Muscle of leg (tissue), 11 donors: ENCODE measurements around the gene NRP2. TPM values are rescaled to one million over a fixed set of nuclear protein-coding genes. Genes with fewer than 3 reads are reported as not detected.
A peak's percentile ranks its signal among the peaks of the same experiment; 100 is the strongest.

Experiments used
- DNase-seq: peaks from one replicate; pipeline ENCODE4 v3.0.0; 2013
- H3K27ac ChIP-seq: one replicate; pipeline ENCODE4 v1.5.1; 2013; ENCODE audit warnings: mild to moderate bottlenecking, low read length, control low read depth
- H3K27me3 ChIP-seq: one replicate; pipeline ENCODE4 v1.6.1; 2013; ENCODE audit warnings: low read length; ENCODE audit not compliant: control insufficient read depth, insufficient read depth
- H3K36me3 ChIP-seq: one replicate; pipeline ENCODE4 v1.6.1; 2013; ENCODE audit warnings: low read length; ENCODE audit not compliant: control insufficient read depth, insufficient read depth
- H3K4me1 ChIP-seq: one replicate; pipeline ENCODE4 v1.6.1; 2013; ENCODE audit warnings: low read length; ENCODE audit not compliant: control insufficient read depth, insufficient read depth
- H3K4me3 ChIP-seq: one replicate; pipeline ENCODE4 v1.5.1; 2013; ENCODE audit warnings: low read length, control low read depth
- H3K9me3 ChIP-seq: replicated peaks from 2 replicates; pipeline ENCODE4 v1.6.1; 2013; ENCODE audit warnings: low read depth, low read length; ENCODE audit not compliant: control insufficient read depth
- WGBS: methylation state at CpG from one replicate; pipeline ENCODE4 v1.1.5; 2013; ENCODE audit warnings: missing lambda C conversion rate; ENCODE audit not compliant: insufficient coverage; 5-methylcytosine and 5-hydroxymethylcytosine counted together
- polyA plus RNA-seq, 8 donors: library from polyadenylated mRNA; unstranded; fragments of 120-200 nt; gene quantifications; one replicate each; pipeline versions ENCODE4 v1.2.1 to v1.2.3, GENCODE V29; 2013; ENCODE audit warnings: inconsistent platforms in 1 of 8, low replicate concordance in 1 of 8; ENCODE audit not compliant: insufficient read length in 8 of 8, insufficient read depth in 1 of 8
- total RNA-seq: library from RNA; stranded (reverse); fragments of 120-200 nt; gene quantifications from one replicate; pipeline ENCODE4 v1.2.4, GENCODE V29; 2013

The NRP2 gene
- total and polyA plus RNA-seq, 9 donors: 11.6 to 27.9 (median 18.6) TPM

GRCh38 chr2:205644018-205644417, 38.3 kb upstream of the NRP2 start:
- 90% methylated on average over 4 of the region's 5 CpGs for WGBS

GRCh38 chr2:205646680-205647079, 35.6 kb upstream of the NRP2 start:
- WGBS: 69% methylated on average over 4 of the region's 8 CpGs
- no peak for DNase-seq
- Histone ChIP-seq H3K4me3 (no peak overlapping the region), H3K4me1 (peaks cover 3% of the 10 kb centered on the region), H3K9me3 (no peaks in the 10 kb centered on the region), H3K36me3 (no peaks in the 10 kb centered on the region), H3K27me3 (no peaks in the 10 kb centered on the region), H3K27ac (no peak overlapping the region)

More at GRCh38 chr2:205644018-205644417, 38.3 kb upstream of the NRP2 start:
- H3K4me3 ChIP-seq: no peak overlapping the region
- no peak overlapping the region for H3K27ac ChIP-seq
- H3K9me3 ChIP-seq: peaks cover 2% of the 10 kb centered on the region
- no peak for DNase-seq
- H3K4me1 ChIP-seq: peaks cover 3% of the 10 kb centered on the region
- no peaks in the 10 kb centered on the region for H3K36me3 ChIP-seq
- no peaks in the 10 kb centered on the region for H3K27me3 ChIP-seq

- Histone ChIP-seq H3K4me1 (no peaks in the 10 kb centered on the region), H3K36me3 (no peaks in the 10 kb centered on the region), H3K27me3 (no peaks in the 10 kb centered on the region), H3K9me3 (no peaks in the 10 kb centered on the region), H3K27ac (no peak overlapping the region), H3K4me3 (no peak overlapping the region)
- DNase-seq: no peak
- WGBS: 58% methylated on average over 4 of the region's 4 CpGs
Observed at GRCh38 chr2:205650450-205650849, 31.9 kb upstream of the NRP2 start.

GRCh38 chr2:205650931-205651330, 31.4 kb upstream of the NRP2 start:
- H3K36me3 ChIP-seq: no peaks in the 10 kb centered on the region
- no peaks in the 10 kb centered on the region for H3K9me3 ChIP-seq
- no peaks in the 10 kb centered on the region for H3K27me3 ChIP-seq
- H3K27ac ChIP-seq: no peak overlapping the region
- no CpG with 5 or more reads among the region's 7 CpGs for WGBS
- DNase-seq: no peak
- H3K4me3 ChIP-seq: no peak overlapping the region
- peaks cover 3% of the 10 kb centered on the region for H3K4me1 ChIP-seq

GRCh38 chr2:205651719-205652118, 30.6 kb upstream of the NRP2 start:
- peaks cover 10% of the 10 kb centered on the region for H3K4me1 ChIP-seq
- H3K27ac ChIP-seq: no peak overlapping the region
- no peaks in the 10 kb centered on the region for H3K9me3 ChIP-seq
- WGBS: no CpG with 5 or more reads among the region's 1 CpG
- DNase-seq: no peak
- no peaks in the 10 kb centered on the region for H3K36me3 ChIP-seq
- no peaks in the 10 kb centered on the region for H3K27me3 ChIP-seq
- no peak overlapping the region for H3K4me3 ChIP-seq

- Histone ChIP-seq H3K4me3 (no peak overlapping the region), H3K27me3 (no peaks in the 10 kb centered on the region), H3K4me1 (peaks cover 17% of the 10 kb centered on the region), H3K9me3 (no peaks in the 10 kb centered on the region), H3K36me3 (no peaks in the 10 kb centered on the region), H3K27ac (no peak overlapping the region)
- DNase-seq: no peak
- 86% methylated on average over 2 of the region's 10 CpGs for WGBS
Observed at GRCh38 chr2:205654878-205655605, 27.3 kb upstream of the NRP2 start.

- Histone ChIP-seq H3K9me3 (no peaks in the 10 kb centered on the region), H3K4me3 (no peak overlapping the region), H3K27me3 (no peaks in the 10 kb centered on the region), H3K27ac (no peak overlapping the region), H3K4me1 (peaks cover 24% of the 10 kb centered on the region), H3K36me3 (no peaks in the 10 kb centered on the region)
- WGBS: 48% methylated on average over 4 of the region's 6 CpGs
- no peak for DNase-seq
Observed at GRCh38 chr2:205655779-205656456, 26.4 kb upstream of the NRP2 start.

- DNase-seq: no peak
- no peaks in the 10 kb centered on the region for H3K36me3 ChIP-seq
- WGBS: 54% methylated on average over 6 of the region's 7 CpGs
- no peak overlapping the region for H3K27ac ChIP-seq
- no peaks in the 10 kb centered on the region for H3K9me3 ChIP-seq
- H3K27me3 ChIP-seq: no peaks in the 10 kb centered on the region
- peaks cover 30% of the 10 kb centered on the region for H3K4me1 ChIP-seq
- H3K4me3 ChIP-seq: no peak overlapping the region
Observed at GRCh38 chr2:205656461-205656860, 25.8 kb upstream of the NRP2 start.

GRCh38 chr2:205656941-205657340, 25.4 kb upstream of the NRP2 start:
- DNase-seq: no peak

GRCh38 chr2:205657579-205657978, 24.7 kb upstream of the NRP2 start:
- no peaks in the 10 kb centered on the region for H3K9me3 ChIP-seq
- no peaks in the 10 kb centered on the region for H3K36me3 ChIP-seq
- no peak overlapping the region for H3K4me3 ChIP-seq
- no peaks in the 10 kb centered on the region for H3K27me3 ChIP-seq
- H3K4me1 ChIP-seq: peaks cover 30% of the 10 kb centered on the region
- WGBS: no CpG with 5 or more reads among the region's 3 CpGs
- H3K27ac ChIP-seq: no peak overlapping the region
- DNase-seq: peak; percentile 80

More at GRCh38 chr2:205656941-205657340, 25.4 kb upstream of the NRP2 start:
- Histone ChIP-seq H3K4me1 (peaks cover 30% of the 10 kb centered on the region), H3K27ac (no peak overlapping the region), H3K9me3 (no peaks in the 10 kb centered on the region), H3K4me3 (no peak overlapping the region), H3K27me3 (no peaks in the 10 kb centered on the region), H3K36me3 (no peaks in the 10 kb centered on the region)
- no CpG with 5 or more reads among the region's 4 CpGs for WGBS
